GM21390 (cell line): ENCODE measurements around the gene TEAD3.
"Not testable (repeated sequence)": the region's sequence is repeated elsewhere in the genome, so short reads cannot be mapped to it uniquely, and the experiment has no call there.

Experiments
- ATAC-seq: cut with Tn5 transposase; IDR thresholded peaks from one replicate; pipeline ENCODE4 v1.9.1; 2021; ENCODE audit not compliant: unreplicated experiment

The TEAD3 gene

GRCh38 chr6:35496841-35497570, at the start of gene TEAD3:
Gene TEAD3 (minus strand): TSS chr6:35497079.
- ATAC-seq: no peak

GRCh38 chr6:35544769-35545361, 48.0 kb upstream of the TEAD3 start:
- no peak for ATAC-seq

GRCh38 chr6:35543459-35544193, 46.7 kb upstream of the TEAD3 start:
- ATAC-seq: no peak

DNA sequence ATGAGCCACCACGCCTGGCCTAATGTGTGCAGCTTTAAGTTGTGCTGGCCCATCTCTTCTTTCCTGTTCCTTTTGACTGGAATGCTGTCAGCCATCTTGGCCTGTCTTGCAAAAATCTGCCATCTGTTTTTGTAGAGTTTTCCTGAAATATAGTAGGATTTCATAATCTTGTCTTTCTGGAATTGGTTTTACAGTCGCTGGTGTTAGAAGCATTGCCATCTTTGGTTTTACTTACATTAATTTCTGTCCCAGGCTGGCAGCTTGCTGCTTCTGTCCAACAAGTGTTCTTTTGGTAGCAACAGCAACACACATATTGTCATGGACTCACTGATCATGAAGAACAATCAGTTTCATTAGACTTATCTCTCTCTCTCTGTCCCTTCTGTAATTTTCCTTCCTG, 45.0 kb upstream of the TEAD3 start:
- ATAC-seq: no peak

DNA sequence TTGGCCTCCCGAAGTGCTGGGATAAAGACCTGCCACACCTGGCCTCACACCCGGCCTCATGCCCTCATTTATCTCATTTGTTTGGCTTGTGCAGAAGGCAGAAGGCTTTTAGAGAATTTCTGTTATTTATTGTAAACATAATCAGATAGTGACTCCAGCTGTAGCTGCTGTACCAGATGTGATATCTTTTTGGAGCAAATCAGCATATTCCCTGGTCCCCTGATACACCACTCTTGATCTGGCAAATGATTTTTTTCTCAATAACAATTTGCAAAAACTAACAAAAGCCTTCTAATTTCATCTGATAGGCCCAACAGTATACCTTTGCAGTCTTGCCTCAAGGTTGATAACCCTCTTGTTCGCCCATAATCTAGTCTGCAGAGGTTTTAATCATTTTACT, 42.3 kb upstream of the TEAD3 start:
- ATAC-seq: no peak

GRCh38 chr6:35535847-35536246, 39.0 kb upstream of the TEAD3 start:
- not testable (repeated sequence) for ATAC-seq

DNA sequence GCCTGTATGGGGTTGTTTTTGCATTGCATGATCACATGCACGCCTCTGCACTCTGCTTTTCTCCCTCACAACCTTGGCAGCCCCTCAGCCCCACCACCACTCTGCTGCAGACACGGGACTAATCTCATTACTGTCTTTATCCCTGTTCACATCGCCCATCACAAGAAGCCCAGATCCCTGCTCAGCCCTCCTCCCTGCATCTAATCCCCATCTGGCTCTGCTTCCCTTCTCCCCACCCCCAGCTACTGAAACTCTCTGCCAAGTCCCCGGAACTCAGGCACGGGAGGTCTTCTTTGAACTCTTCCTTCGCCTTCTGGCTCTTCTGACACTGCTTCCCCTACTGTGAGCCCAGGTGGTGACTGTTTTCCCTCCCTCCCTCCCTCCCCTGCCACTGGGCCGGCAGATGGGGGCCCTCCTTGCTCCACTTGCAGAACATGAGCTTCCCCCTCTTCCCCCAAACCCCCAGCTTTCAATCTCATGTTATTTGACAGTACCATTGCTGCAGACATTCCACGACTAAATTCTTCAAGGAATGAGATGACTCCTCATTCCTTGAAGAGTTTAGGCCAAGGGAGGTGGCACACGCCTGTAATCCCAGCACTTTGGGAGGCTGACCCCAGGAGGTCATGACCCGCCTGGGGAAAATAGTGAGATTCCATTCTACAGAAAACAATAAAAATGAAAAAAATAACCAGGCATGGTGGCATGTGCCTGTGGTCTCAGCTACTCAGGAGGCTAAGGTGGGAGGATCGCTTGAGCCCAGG, 37.7 kb upstream of the TEAD3 start:
- ATAC-seq: no peak

- ATAC-seq: no peak
Observed at GRCh38 chr6:35533981-35534380, 37.1 kb upstream of the TEAD3 start.

GRCh38 chr6:35532126-35532525, 35.2 kb upstream of the TEAD3 start:
- ATAC-seq: no peak

DNA sequence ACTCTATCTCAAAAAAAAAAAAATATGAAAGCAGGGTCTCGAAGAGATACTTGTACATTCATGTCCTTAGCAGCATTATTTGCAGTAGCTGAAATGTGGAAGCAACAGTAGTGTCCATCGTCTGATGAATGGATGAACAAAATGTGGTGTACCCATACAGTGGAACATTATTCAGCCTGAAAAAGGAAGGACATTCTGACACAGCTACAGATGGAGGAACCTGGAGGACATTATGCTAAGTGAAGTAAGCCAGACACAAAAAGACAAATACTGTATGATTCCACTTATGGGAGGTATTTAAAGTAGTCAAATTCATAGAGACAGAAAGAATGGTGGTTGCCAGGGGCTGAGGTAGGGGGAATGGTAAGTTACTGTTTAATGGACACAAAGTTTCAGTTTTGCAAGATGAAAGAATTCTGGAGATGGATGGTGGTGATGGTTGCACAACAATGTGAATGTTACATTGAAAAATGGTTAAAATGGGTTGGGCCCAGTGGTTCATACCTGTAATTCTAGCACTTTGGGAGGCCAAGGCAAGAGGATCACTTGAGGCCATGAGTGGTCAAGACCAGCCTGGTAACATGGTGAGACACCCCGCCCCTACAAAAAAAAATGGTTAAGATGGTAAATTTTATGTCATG, 27.6 kb upstream of the TEAD3 start:
- no peak for ATAC-seq

GRCh38 chr6:35522660-35523658, 26.1 kb upstream of the TEAD3 start:
- ATAC-seq: no peak

- no peak for ATAC-seq
Observed at GRCh38 chr6:35522151-35522550, 25.3 kb upstream of the TEAD3 start.

DNA sequence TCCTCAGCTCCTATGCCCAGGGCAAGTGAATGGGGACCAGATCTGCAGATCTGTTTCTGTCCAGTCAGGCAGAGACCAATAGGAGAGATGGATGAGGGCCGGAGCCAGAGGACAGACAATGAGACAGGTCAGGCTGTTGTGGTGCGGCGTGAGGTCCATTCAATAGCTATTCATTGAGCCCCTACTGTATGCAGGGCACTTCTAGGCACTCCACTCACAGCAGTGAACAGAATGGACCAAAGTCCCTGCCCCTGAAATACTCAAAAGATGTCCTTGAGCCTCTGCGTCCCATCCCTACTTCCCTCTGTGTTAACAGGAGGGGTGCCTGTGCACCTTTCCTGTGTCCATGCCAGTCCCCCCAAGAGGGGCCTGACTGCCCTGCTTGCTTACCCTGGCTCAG, 24.4 kb upstream of the TEAD3 start:
- ATAC-seq: no peak

DNA sequence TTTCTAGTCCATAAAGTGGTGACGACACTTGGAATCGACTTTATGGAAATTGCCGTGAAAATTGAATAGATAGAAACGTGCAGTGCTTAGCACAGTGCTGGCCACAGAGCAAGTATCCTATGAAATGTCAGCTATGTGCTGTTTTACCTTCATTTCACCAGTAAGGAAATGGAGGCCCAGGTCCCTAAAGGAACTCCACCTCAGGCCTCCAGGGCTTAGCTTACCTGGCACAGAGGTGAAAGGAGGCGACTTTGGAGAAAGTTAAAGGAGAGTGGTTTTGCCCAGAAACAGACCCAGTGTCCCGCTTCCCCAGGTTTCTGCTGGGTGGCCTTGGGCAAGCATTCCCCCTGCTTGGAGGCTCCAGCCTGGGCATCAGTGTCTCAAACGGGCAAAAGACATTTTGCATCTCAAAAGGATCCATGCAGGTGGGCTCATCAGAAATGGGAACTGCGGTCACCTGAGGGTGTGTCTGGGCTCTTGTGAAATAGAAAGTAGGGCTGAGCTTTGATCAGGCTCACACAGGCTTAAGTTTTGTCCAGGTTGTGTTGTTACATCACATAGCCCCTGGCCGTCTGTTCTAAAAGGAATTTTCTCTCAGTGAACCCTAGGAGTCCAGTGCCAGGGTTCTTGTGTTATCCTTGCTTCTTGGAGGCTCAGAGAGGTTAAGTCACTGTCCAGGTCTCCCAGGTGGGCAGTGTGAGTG, 22.6 kb upstream of the TEAD3 start:
- no peak for ATAC-seq

GRCh38 chr6:35518566-35519312, 21.9 kb upstream of the TEAD3 start:
- no peak for ATAC-seq

- ATAC-seq: not testable (repeated sequence)
Observed at GRCh38 chr6:35517978-35518377, 21.1 kb upstream of the TEAD3 start.

DNA sequence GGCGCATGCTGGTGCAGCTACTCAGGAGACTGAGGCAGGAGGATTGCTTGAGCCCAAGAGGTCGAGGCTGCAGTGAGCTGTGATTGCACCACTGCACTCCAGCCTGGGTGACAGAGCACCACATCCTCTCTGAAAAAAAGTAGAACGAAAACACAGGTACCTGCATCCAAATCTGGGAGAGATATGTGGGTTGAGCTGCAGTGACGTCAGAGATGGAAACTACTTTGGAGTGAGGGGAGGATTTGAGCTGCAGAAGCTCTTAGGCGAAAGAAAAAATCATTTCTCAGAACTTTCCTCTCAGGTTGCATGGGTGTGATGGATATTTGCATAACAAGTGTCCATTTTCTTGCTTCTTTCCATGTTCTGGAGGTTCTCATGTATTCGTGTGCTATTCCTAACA, 19.8 kb upstream of the TEAD3 start:
- ATAC-seq: no peak

GRCh38 chr6:35515939-35516338, 19.1 kb upstream of the TEAD3 start:
- not testable (repeated sequence) for ATAC-seq
